Endothelial cell of umbilical vein (primary cell): Measurements from ENCODE around the gene LSG1. TPM values are rescaled to one million over a fixed set of nuclear protein-coding genes. Genes with fewer than 3 reads are reported as not detected.

Source experiments
- BruUV-seq: library from RNA; stranded (reverse); fragments of 400-500 nt; replicated peaks from 2 replicates; lab custom pipeline; 2021; lab: Mats Ljungman, UMichigan
- CTCF ChIA-PET: fragments of 300-600, 350-600 bp; sonication (Branson Sonifier 250); formaldehyde crosslinking; loops from one replicate; lab custom pipeline; 2021; ENCODE audit warnings: antibody characterized with exemption, inconsistent platforms; lab: Charles Lee
- POLR2A ChIA-PET: fragments of 300-600, 350-600 bp; sonication (Branson Sonifier 250); formaldehyde crosslinking; loops from one replicate; lab custom pipeline; 2021; ENCODE audit warnings: antibody characterized with exemption, inconsistent platforms; lab: Charles Lee
- DNase-seq: peaks from one replicate; pipeline ENCODE4 v3.0.0-alpha.2; 2011; ENCODE audit warnings: low read depth, low spot score
- FAIRE-seq: peaks from 2 replicates; lab custom pipeline; 2011; peaks lifted over from hg19 to GRCh38; lab: Jason Lieb, UNC
- H2AFZ ChIP-seq: 2 replicates; pipeline ENCODE4 v1.6.0; 2012; ENCODE audit warnings: low read depth, low read length, control low read depth, inconsistent platforms
- H3K27ac ChIP-seq: 2 replicates; pipeline ENCODE4 v1.5.1; 2011; ENCODE audit warnings: low read depth, mild to moderate bottlenecking, control low read depth, low read length, moderate library complexity; ENCODE audit not compliant: insufficient read depth
- H3K27me3 ChIP-seq, 2 experiments: 2 replicates each; pipeline versions ENCODE4 v1.6.0 to v1.6.1; 2011; ENCODE audit warnings: low read length in 2 of 2, mixed read lengths in 1 of 2; ENCODE audit not compliant: control insufficient read depth in 2 of 2, insufficient read depth in 2 of 2
- H3K36me3 ChIP-seq, 2 experiments: 2 replicates in 1 of 2; 3 replicates in 1 of 2; pipeline ENCODE4 v1.5.1; 2011; ENCODE audit warnings: low read length in 2 of 2, mild to moderate bottlenecking in 1 of 2, moderate library complexity in 1 of 2; ENCODE audit not compliant: control insufficient read depth in 2 of 2, insufficient read depth in 2 of 2; ENCODE audit errors: extremely low read depth in 1 of 2
- H3K4me1 ChIP-seq: 3 replicates; pipeline ENCODE4 v1.5.1; 2011; ENCODE audit warnings: mild to moderate bottlenecking, low read length; ENCODE audit not compliant: control insufficient read depth, insufficient read depth; ENCODE audit errors: extremely low read depth
- H3K4me2 ChIP-seq: 2 replicates; pipeline ENCODE4 v1.6.1; 2011; ENCODE audit warnings: low read length, control low read depth, mixed read lengths; ENCODE audit not compliant: insufficient read depth
- H3K4me3 ChIP-seq, 3 experiments: fragments of 200-600 bp in 1 of 3; sonication (generic), shearing (Covaris generic) in 1 of 3; replicated peaks in 1 of 3; 2 replicates each; pipeline ENCODE4 v1.5.1; 2011 to 2016; ENCODE audit warnings: control low read depth in 3 of 3, low read length in 3 of 3, mild to moderate bottlenecking in 2 of 3, inconsistent platforms in 1 of 3, low read depth in 1 of 3, moderate library complexity in 1 of 3; ENCODE audit not compliant: insufficient read depth in 1 of 3
- H3K79me2 ChIP-seq: 2 replicates; pipeline ENCODE4 v1.6.0; 2012; ENCODE audit warnings: low read length, inconsistent platforms; ENCODE audit not compliant: control insufficient read depth, insufficient read depth
- H3K9ac ChIP-seq: replicated peaks from 2 replicates; pipeline ENCODE3; 2011; ENCODE audit warnings: low read length, control low read depth; ENCODE audit not compliant: insufficient read depth; ENCODE audit errors: extremely low read depth
- H3K9me1 ChIP-seq: replicated peaks from 3 replicates; pipeline ENCODE4 v1.6.0; 2011; ENCODE audit warnings: mild to moderate bottlenecking, low read length; ENCODE audit not compliant: control insufficient read depth, insufficient read depth; ENCODE audit errors: extremely low read depth
- H3K9me3 ChIP-seq: replicated peaks from 2 replicates; pipeline ENCODE4 v1.5.1; 2012; ENCODE audit warnings: low read length, inconsistent platforms; ENCODE audit not compliant: control insufficient read depth, insufficient read depth
- H4K20me1 ChIP-seq: replicated peaks from 2 replicates; pipeline ENCODE3; 2011; ENCODE audit warnings: mild to moderate bottlenecking, low read length; ENCODE audit not compliant: control insufficient read depth, insufficient read depth; ENCODE audit errors: extremely low read depth
- EZH2 ChIP-seq: IDR thresholded peaks from 2 replicates; pipeline ENCODE4 v1.6.1; 2012; ENCODE audit warnings: borderline replicate concordance, low read depth, mild to moderate bottlenecking, moderate library complexity, low read length, inconsistent platforms; ENCODE audit not compliant: severe bottlenecking
- FOS ChIP-seq: IDR thresholded peaks from 2 replicates; pipeline ENCODE4 v1.6.1; 2011; ENCODE audit warnings: mild to moderate bottlenecking, low read length, moderate library complexity, borderline replicate concordance; ENCODE audit not compliant: insufficient read depth
- GATA2 ChIP-seq: IDR thresholded peaks from 2 replicates; pipeline ENCODE4 v1.7.0; 2011; ENCODE audit warnings: low read depth, mild to moderate bottlenecking, moderate library complexity, mixed read lengths, low read length; ENCODE audit not compliant: insufficient read length, insufficient read depth
- JUN ChIP-seq: IDR thresholded peaks from 2 replicates; pipeline ENCODE4 v1.6.1; 2011; ENCODE audit warnings: borderline replicate concordance, low read depth; ENCODE audit not compliant: insufficient read length, insufficient read depth
- MYC ChIP-seq: IDR thresholded peaks from one replicate; pipeline ENCODE4 v1.6.1; 2011; ENCODE audit warnings: mild to moderate bottlenecking, low read depth, low read length
- POLR2AphosphoS5 ChIP-seq: IDR thresholded peaks from 2 replicates; pipeline ENCODE4 v1.6.1; 2012; ENCODE audit warnings: low read depth, mild to moderate bottlenecking, control low read depth, low read length, moderate library complexity; ENCODE audit not compliant: insufficient read depth
- dilution Hi-C: fragments of 300-500 bp; cut with MboI; formaldehyde crosslinking; loops from one replicate; pipeline ENCODE4 v1.15.0; 2019; ENCODE audit warnings: low sequenced_read_pairs; ENCODE audit not compliant: extremely low pct_ligation_motif_present
- intact Hi-C: fragments of 100-400 bp; cut with micrococcal nuclease; formaldehyde crosslinking; loops from one replicate; pipeline ENCODE4 v1.10.0; 2022
- polyA plus RNA-seq, 4 experiments: library from polyadenylated mRNA; depleted of rRNA in 3 of 4; stranded (reverse) in 3 of 4; unstranded in 1 of 4; fragments of >200 nt; gene quantifications; 2 replicates each; pipeline versions ENCODE4 v1.2.1 to v1.2.3, GENCODE V29; 2011 to 2012; ENCODE audit warnings: missing spikeins in 1 of 4
- total RNA-seq: library from RNA; stranded (reverse); gene quantifications from 2 replicates; pipeline ENCODE4 v1.2.3, GENCODE V29; 2021
- TF ChIP-seq, protein P1 (sequence below), 2 donors: IDR thresholded peaks; 1 replicate in 1 of 2; 2 replicates in 1 of 2; pipeline ENCODE4 v1.5.1; 2011; ENCODE audit warnings: low read length in 2 of 2, mild to moderate bottlenecking in 2 of 2, moderate library complexity in 2 of 2, control low read depth in 1 of 2, inconsistent platforms in 1 of 2, low read depth in 1 of 2; ENCODE audit not compliant: insufficient read depth in 1 of 2; ENCODE audit errors: extremely low read depth in 1 of 2

Gene LSG1
- total and polyA plus RNA-seq, 2 donors (not counting 3 experiments of a cell fraction or from before 2014, with no cell fraction given), result 50.0 to 52.7 TPM

DNA sequence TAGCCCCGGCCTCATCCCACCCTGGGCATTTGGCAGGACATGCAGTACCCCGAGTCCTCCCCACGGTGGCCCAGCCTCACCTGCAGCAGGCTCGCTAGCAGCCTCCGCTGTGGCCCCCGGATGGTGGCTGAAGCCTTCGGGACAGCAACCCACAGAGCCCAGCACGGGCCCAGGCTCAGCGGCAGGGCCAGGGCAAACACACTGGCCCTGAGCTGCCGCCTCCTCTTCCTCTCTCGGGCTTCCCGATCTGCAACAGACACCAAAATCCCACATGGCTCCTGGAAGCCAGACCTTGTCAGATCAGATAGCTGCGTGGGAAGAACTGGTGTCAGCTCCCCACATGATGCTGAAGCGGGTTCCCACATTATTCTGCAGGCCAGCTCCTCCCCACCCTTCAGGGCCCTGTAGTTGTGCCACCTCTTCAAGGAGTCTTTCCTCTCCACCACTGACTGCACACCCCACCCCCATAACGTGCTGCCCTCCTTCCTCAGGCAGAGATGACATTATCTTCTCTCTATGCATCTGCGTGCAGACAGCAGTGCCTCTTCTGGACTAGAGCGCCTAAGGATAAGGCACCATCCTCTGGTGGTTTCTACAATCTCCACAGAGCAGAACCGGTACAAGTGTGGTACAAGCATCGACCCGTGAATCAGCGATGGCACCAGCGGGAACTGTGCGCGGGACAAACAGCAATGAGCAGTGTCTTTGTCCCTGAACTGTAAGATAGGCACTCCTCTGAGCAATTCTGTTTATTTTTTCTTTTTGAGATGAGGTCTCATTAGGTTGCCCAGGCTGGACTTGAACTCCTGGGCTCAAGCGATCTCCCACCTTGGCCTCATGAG is 48.3 kb downstream of the LSG1 start:
- no peaks in the 10 kb centered on the region for H3K27me3 ChIP-seq
- no peaks in the 10 kb centered on the region for H3K4me1 ChIP-seq
- H3K79me2 ChIP-seq, result no peaks in the 10 kb centered on the region
- H4K20me1 ChIP-seq, result no peaks in the 10 kb centered on the region
- ChIA-PET POLR2A (interaction anchor here (0.6 kb wide), 1 partner anchor 354 kb away, joined by 3 read pairs; no protein-coding TSS in a partner anchor), CTCF (interaction anchor here (1.2 to 1.5 kb wide), 2 partner anchors 10 to 48 kb away, joined by 3 to 4 read pairs; partner anchors contain the start of genes LSG1 and TMEM44)
- H3K4me3 ChIP-seq, result no peak overlapping the region
- H2AFZ ChIP-seq, result no peak overlapping the region
- no peak overlapping the region for H3K27ac ChIP-seq
- intact Hi-C loops (no loop called here), dilution Hi-C loops (no loop called here)
- peaks cover 27 to 65% of the 10 kb centered on the region in 2 experiments for H3K36me3 ChIP-seq
- TF ChIP-seq EZH2 (no peak), FOS (no peak), GATA2 (no peak), JUN (no peak), MYC (no peak), POLR2AphosphoS5 (no peak)
- TF ChIP-seq, protein P1, sequence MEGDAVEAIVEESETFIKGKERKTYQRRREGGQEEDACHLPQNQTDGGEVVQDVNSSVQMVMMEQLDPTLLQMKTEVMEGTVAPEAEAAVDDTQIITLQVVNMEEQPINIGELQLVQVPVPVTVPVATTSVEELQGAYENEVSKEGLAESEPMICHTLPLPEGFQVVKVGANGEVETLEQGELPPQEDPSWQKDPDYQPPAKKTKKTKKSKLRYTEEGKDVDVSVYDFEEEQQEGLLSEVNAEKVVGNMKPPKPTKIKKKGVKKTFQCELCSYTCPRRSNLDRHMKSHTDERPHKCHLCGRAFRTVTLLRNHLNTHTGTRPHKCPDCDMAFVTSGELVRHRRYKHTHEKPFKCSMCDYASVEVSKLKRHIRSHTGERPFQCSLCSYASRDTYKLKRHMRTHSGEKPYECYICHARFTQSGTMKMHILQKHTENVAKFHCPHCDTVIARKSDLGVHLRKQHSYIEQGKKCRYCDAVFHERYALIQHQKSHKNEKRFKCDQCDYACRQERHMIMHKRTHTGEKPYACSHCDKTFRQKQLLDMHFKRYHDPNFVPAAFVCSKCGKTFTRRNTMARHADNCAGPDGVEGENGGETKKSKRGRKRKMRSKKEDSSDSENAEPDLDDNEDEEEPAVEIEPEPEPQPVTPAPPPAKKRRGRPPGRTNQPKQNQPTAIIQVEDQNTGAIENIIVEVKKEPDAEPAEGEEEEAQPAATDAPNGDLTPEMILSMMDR (IDR thresholded peaks at IDR 0.05; ENCODE audit: extremely low read depth in 1 of 2, insufficient read depth in 1 of 2, low read depth in 1 of 2, low read length in 2 of 2), result peak in 1 of 2 donors; percentile 4
- H3K9me3 ChIP-seq, result no peaks in the 10 kb centered on the region
- H3K4me2 ChIP-seq, result no peak overlapping the region
- DNase-seq (no peak), FAIRE-seq (no peak)
- H3K9ac ChIP-seq, result no peak overlapping the region
- BruUV-seq, result no TSS peak
- no peaks in the 10 kb centered on the region for H3K9me1 ChIP-seq
